SKM-1 treated with dmso at 0.1 percent for 144 hours (cell line): ENCODE data around the gene KLK8.

ENCODE experiments used
- DNase-seq: peaks from one replicate; lab custom pipeline; 2025; ENCODE audit not compliant: unreplicated experiment; lab: John Stamatoyannopoulos, UW

KLK8 gene, protein sequence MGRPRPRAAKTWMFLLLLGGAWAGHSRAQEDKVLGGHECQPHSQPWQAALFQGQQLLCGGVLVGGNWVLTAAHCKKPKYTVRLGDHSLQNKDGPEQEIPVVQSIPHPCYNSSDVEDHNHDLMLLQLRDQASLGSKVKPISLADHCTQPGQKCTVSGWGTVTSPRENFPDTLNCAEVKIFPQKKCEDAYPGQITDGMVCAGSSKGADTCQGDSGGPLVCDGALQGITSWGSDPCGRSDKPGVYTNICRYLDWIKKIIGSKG

DNA sequence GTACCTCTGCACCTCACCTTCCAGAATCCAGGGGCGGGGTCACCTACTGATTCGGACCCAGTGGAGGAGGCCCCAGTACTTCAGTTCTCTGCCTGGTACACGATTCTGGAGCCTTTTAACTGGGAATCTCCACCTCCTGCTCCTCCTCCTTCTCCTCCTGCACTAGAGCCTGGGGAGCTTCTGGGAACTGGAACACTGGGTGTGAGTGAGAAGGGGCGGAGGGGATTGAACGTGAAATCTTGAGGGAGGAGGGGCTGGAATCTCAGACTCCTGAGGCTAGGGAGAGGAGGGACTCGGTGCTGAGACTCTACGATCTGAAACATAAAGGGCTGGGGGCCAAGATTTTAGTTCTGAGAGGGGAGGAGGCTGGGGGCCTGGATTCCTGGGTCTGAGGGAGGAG is at the start of gene KLK8:
Gene KLK8, minus strand, starts transcription at position 90 of the 400 bp plus-strand sequence. CDS start 437 bp downstream, outside the sequence.
- no peak for DNase-seq

DNA sequence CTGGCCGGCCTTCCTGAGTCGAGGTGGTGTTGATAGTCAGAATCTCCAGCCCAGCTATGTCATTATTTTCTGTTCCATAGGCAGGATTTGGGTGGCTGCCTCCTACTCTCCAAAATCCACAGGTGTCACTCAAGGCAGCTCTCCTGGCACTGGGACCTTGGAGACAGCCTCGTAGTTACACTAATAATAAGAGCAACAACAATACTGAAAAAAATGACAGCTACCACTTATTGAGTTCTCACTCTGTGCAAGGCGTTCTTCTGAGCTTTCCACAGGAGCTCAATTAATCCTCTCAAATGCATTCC is 45.6 kb upstream of the KLK8 start:
- DNase-seq = no peak

DNA sequence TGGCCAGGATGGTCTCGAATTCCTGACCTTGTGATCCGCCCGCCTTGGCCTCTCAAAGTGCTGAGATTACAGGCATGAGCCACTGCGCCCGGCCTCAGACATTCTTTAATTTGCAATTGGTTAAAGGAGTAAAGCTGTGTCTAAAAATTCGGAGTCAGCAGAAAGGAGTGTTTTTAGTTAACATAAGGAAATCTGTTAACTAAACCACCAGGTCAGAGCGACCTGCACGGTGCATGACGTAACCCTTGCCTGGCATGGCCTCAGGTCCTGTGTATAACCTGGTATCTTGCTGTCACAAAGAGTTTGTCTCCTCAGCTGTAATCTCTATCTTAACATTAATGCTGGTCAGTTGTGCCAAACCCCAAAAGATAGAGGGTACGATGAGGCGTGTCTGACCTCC is 42.9 kb upstream of the KLK8 start:
- no peak for DNase-seq

DNA sequence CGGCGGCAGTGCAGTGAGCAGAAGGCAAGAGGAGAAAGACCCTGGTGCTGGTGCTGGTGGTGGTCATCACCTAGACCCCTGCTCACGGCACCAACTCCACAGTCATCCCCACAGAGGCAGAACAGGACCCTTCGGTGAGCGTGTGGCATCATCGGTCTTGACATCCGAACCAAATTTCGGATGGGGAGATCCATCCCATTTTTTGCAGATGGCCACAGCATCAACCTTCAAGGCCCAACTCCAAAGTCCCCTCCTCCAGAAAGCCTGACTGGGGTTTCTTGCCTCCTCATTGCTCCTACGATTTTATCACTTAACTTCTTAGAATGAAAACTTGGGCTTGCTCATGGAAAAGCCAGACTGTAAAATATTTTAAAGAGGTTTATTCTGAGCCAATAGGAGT is 42.1 kb upstream of the KLK8 start:
- no peak for DNase-seq

DNA sequence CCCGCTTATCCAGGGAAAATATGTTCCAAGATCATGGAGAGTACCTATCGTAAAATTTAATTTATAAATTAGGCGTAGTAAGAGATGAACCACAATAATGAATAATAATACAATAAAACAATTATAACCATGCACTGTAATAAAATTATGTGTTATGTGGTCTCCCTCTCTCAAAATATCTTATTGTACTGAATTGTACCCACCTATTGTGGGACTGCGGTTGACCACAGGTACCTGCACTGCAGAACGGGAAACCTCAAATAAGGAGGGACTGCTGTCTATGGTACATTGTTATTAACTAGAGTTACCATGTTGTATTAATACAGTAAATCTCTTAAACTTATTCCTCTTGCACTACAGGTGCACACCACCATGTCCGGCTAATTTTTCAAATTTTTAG is 38.7 kb upstream of the KLK8 start:
- DNase-seq = no peak

DNA sequence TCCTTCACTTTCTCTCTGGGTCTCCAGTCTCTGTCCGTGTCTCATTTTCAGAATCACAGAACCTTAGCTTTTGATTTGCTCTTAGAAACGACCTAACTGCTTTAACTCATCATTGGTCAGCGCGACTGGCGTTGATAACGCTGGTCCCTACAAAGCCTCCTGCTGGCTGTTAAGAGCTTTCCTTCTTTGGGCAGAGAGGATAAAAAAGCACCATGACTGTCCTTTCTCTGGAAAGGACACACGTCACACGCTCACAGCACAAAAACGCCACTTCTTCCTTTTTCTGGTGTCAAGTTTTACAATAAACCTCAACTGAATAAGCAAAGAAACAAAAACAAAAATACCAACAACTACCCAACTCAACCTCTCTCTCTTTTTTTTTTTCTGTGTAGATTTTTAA is 35.1 kb upstream of the KLK8 start:
- DNase-seq = no peak

DNA sequence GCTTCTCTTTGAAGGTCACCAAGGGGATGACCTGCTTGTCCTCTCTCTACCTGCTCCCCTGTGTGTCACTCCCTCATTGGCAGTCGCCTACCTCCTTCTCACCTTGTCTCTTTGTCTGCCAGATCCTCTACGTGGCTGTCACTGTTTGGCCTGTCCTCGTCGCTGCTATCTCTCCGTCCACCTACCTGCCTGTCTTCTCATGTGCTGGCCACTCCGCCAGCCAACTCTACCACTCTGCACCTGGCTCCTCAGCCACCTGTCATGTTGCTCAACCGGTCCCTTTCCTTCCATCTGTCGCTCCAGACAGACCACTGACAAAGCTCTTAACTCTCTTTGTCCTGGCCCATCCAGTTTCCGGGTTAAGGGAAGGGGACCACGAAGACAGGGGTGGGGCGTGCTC is 33.3 kb upstream of the KLK8 start, which contains the start of gene KLK12:
Gene KLK12, minus strand, starts transcription at position 299 of the 400 bp plus-strand sequence. CDS start 381 bp downstream, outside the sequence.
- DNase-seq = no peak

DNA sequence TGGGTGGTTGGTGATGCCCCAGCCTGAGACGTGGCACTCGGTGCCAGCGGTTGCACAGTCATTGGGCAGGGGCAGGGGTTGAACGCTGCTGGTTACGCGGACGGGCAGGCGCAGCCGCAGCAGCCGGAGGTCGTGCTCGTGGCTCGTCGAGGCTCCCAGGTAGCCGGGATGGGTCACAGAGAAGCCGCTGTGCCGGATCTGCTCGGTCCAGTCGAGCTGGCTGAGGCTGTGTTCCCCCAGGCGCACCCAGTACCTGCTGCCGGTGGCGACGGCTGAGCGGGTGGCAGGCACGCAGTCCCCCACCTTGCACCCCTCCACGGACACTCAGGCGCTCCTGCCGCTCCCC is 30.4 kb upstream of the KLK8 start:
- no peak for DNase-seq

DNA sequence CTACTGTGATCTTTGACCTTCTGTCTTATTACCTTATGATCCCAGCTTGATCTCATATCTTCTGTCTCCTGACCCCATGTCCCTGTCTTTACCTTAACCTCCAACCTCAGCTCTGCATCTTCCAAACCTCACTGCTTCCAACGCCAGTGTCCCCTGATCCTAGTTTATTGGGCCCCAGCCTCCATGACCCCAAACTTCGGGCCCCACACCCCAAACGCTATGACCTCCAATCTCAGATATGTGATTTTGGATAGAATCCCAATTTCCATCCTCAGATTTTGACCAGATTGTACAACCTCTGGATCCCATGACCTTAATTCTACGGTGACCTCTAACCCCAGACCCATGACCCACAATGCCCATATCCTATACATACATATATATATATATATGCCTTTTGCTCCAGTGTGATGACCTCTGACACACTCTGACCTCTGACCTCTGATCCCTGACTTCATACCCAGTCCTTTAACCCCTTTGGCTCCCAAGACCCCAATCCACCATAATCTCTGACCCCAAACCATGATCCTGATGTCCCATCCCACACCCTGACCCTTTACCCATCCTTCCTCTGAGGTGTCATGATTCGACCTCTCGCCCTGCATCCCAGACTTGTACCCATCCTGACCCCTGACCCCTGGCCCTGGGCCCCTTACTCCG is 29.9 kb upstream of the KLK8 start:
- DNase-seq = no peak

DNA sequence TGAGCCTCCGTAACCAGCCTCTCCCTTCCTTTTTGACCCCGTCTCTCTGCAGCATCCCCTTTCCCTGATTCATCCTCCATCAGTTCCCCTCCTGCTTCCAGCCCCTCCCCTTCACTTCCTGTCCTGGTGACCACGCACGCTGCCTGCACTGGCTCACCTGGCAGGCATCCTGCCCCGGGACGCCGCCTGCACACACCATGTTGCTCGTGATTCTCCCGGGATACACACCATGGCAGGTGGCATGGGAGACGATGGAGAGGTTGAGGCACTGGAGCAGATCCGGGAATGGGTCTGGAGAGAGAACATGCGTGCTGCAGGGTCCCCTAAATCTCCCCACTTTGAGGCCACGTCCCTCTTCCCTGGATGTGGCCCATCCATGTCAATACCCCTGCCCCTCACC is 29.2 kb upstream of the KLK8 start:
- DNase-seq = no peak

DNA sequence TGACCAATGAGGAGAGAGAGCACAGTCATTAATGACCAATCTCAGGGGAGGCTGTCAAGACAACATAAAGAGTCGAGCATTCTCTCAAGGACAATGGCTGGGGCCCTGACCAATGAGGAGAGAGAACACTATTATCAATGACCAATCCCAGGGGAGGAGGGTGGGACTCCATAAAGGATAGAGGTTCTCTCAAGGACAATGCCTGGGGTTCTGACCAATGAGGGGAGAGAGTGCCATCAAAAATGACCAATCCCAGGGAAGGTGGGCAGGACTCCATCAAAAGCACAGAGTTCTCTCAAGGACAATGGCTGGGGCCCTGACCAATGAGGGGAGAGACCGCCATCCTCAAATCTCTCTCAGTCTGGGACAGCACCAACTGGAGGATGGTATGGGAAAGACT is 28.3 kb upstream of the KLK8 start:
- no peak for DNase-seq

DNA sequence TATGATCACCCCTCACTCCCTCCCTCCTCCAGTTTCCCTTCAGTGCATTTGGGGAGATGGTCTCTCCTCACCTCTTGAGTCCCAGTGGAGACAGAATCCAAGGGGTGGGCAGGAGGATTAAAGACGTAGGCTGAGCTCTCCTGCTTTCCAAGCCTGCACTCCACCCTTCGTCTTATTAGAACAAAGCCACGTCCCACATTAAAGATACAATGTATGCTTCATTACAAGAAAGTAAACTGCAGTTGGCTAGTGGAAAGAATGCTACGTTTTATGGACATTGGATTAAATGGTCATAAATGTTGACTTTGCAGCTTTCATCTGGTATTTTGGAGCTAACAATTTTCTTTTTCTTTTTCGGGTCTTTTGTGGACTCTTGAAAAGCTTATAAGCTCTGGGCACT is 26.5 kb upstream of the KLK8 start:
- DNase-seq = peak; percentile 64

DNA sequence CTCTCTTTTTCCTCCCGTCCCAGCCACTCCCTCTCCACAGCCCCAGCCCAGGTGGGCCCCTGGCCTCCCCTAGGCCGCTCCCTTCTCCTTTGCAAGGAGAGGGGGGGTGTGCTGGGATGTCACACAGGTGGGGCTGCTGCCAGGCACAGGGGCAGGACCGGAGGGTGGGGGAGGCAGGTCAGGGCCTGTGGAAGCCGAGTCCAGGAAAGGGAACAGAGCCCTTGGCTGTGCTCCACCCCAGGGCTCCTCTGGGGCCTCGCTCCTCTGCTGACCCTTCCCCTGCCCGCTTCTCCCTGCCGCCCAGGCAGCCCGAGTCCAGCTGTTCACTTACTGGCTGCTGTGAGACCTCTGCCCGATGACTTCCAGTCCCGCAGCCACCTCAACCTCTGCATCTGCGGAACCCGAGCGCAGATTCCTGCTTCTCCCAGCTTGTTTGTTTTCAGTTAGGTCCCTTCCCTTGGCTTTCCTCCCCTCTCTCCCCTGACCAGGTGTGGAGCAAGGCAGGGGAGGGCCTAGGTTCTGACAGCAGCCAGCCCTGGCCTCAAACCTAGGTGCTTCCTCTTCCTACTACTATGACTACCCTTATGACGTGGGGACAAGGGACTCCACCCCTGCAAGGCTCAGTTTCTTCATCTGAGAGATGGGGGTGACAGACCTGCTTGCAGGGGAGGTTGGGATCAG is 25.9 kb upstream of the KLK8 start:
- no peak for DNase-seq

DNA sequence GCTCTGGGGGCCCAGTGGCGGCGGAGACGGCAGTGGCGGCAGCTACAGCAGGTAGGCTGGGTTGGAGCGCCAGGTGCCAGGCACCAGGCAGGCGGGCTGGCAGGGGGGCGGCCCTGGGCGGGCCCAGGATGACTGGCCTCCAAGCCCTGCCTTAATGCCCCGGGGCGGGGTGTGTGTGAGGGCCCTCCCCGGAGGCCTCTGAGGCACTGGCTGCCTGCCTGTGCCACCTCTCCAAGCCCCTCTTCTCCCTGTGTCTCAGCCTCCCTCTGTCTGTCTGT is 25.1 kb upstream of the KLK8 start, which contains the start of gene KLK11:
Gene KLK11, minus strand, starts transcription at position 63 of the 278 bp plus-strand sequence. CDS start 985 bp downstream, outside the sequence.
- DNase-seq = no peak

DNA sequence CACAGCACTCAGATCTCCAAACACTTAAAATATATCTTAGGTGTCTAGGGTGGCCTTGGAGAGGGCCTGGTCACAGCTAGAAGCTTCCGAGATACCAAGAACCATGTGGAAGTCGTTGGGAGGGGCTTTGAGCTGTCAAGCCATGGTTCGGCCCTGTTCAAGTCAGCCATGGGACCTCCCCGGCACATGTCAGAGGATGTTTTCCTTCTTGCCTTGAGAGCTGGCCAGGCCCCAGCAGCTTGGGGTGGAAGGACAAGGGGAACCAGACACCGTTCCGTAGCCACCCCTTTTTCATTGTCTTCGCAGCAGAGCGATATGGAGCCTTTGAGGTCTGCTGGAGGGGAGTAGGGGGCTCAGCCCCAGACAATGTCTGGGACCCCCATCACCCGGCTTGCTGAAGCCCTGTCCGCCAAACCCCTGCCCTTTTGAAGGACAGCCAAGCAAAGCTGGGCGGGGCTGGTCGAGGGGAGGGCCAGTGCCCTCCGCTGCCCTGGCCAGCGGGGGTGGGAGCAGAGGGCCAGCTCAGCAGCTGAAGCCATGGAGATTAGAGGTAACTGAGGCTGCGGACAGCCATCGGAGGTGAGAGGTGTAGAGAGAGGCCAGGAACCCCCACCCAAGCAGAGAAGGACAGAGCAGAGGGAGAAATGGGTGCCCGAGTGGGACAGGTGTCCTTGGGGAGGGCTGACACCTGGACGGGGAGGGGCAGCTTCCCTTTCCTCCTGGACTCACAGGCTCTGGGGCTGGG is 24.6 kb upstream of the KLK8 start:
- no peak for DNase-seq

DNA sequence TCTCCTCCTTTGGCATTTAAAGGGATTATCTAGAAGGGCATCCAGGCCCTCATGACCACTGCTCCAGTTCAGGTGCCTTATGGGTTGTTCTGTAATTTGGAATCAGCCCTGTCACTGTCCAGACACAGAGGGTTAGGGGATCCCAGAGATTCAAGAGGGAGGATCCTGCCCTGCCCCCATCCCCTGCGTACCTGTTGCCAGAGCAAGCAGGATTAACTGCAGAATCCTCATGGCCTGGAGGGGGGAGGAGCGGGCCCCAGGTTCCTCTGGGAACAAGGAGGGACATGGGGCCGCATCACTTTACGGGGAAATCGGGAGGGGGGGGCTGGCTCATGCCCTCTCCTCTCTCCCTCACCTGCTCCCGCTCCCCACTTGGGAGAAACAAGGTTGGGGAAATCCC is 24.0 kb upstream of the KLK8 start:
- no peak for DNase-seq

DNA sequence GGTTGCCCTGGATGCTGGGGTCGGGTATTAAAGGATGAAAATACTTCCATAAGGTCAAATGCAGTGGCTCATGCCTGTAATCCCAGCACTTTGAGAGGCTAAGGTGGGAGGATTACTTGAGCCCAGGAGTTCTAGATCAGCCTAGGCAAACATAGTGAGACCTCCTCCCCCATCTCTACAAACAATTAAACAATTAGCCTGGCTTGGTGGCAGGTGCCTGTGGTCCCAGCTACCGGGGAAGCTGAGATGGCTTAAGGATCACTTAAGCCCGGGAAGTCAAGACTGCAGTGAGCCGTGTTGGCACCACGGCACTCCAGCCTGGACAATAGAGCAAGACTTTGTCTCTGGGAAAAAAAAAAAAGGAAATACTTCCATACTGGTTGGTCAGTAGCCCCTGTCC is 23.5 kb upstream of the KLK8 start:
- no peak for DNase-seq

DNA sequence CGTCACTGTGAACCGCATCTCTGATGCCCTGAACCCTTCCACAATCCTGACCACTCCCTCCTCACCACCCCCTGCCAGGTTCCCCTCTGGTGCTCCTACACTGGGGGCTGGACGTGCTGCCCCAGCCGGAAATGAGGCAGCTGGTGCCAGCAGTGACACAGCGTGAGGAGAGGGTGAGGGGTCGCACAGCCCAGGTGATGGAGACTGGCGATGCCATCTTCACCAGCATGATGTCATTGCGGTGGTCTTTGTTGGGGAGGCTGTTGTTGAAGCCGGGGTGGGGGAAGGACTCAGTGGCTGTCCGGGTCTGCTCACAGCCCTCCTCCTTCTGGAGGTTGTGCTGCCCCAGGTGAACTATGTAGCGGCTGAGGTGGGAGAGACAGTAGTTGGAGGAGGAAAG is 22.5 kb upstream of the KLK8 start:
- no peak for DNase-seq

DNA sequence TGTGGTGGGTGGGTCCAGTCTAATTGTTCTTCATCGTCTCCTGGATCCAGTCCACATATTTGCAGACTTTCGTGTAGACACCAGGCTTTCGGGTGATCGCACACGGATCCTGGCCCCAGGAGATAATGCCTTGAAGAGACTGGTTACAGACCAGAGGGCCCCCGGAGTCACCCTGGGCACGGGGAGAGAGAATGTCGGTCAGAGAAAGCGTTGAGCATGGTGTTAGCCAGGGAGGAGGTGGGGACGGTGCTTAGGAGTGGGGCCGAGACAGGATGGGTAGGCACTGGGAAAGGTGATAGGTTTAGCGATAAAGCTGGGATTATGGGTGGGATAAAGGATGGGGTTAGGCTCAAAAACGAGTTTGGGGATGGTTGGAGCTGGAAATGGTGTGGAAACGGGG is 21.1 kb upstream of the KLK8 start:
- no peak for DNase-seq

DNA sequence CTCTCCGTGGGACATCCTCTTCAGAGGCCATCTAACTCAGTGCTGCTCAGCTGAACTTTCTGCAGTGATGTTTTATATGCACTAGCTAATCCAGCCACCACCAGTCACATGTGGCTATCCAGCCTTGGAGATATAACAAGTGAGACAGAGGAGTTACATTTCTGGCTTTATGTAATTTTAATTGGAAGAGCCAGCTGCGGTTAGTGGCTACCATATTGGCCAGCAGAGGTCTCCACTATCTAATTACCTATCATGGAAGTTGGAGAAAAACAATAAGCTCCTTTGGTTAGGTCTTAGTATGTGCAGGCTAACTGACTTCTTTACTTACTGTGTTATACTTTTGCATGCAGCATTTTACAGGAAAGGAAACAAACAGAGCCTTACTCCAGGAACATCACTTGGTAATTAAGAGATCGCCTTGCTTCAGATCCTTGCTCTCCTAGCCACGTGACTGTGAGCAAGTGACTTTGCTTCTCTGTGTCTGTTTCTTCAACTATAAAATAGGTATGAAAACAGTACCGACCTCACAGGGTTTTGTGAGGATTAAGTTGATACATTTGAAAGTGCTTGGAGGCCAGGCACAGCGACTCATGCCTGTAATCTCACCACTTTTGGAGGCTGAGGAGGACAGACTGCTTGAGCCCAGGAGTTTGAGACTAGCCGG is 19.7 kb upstream of the KLK8 start:
- DNase-seq = peak; percentile 13

DNA sequence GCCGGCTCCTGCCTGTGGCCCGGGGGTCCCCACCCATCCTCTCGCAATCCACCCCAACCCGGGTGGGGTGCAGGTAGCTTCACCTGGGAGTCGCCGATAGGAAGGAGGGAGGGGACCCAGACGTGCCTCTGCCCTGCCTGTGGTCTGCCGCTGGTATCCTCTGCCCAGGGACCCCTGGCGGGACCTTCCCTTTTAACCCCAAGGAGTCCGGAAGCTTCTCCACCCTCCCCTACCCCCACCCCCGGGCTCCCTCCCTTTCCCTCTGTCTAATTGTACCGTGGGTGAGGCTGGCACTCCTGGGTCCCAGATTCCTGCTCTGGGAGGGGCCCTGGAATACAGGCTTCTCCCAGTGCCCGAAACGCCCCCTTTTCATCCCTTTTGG is 18.1 kb upstream of the KLK8 start, which contains the start of gene KLK10:
Gene KLK10, minus strand, starts transcription at position 166 of the 382 bp plus-strand sequence. CDS start 579 bp downstream, outside the sequence.
- no peak for DNase-seq
